H1 (cell line): ENCODE measurements around the gene MYH10. TPM values are rescaled to one million over a fixed set of nuclear protein-coding genes. Genes with fewer than 3 reads are reported as not detected.

Experiments used
- BCL11A ChIP-seq, 2 experiments: IDR thresholded peaks; one replicate each; pipeline ENCODE4 v1.6.1; 2011; ENCODE audit warnings: low read depth in 2 of 2, low read length in 2 of 2, mild to moderate bottlenecking in 2 of 2
- GABPA ChIP-seq: IDR thresholded peaks from 2 replicates; pipeline ENCODE4 v1.6.1; 2011; ENCODE audit warnings: mild to moderate bottlenecking, low read length, moderate library complexity, borderline replicate concordance; ENCODE audit not compliant: insufficient read depth
- JUND ChIP-seq: IDR thresholded peaks from 2 replicates; pipeline ENCODE4 v1.6.1; 2011; ENCODE audit warnings: mild to moderate bottlenecking, improper control_type of control experiment, low read length
- KDM5A ChIP-seq: fragments of 200-600 bp; IDR thresholded peaks from 2 replicates; pipeline ENCODE4 v1.7.1; 2012; ENCODE audit warnings: mild to moderate bottlenecking, low read length, inconsistent platforms, mixed read lengths
- RFX5 ChIP-seq: IDR thresholded peaks from 2 replicates; pipeline ENCODE4 v1.6.1; 2011; ENCODE audit warnings: low read depth, low read length, improper control_type of control experiment, borderline replicate concordance
- RXRA ChIP-seq: IDR thresholded peaks from 2 replicates; pipeline ENCODE4 v1.6.1; 2011; ENCODE audit warnings: low read depth, mild to moderate bottlenecking, low read length, moderate library complexity; ENCODE audit not compliant: insufficient read depth
- SIX5 ChIP-seq: IDR thresholded peaks from 2 replicates; pipeline ENCODE4 v1.6.1; 2011; ENCODE audit warnings: mild to moderate bottlenecking, low read depth, low read length
- polyA plus RNA-seq, 7 experiments: library from polyadenylated mRNA; depleted of rRNA in 3 of 7; stranded (reverse) in 5 of 7; unstranded in 2 of 7; fragments of >200 nt in 5 of 7; fragments of 200-250 nt in 2 of 7; gene quantifications; 1 replicate in 5 of 7; 2 replicates in 1 of 7; 4 replicates in 1 of 7; pipeline versions ENCODE4 v1.2.1 to v1.2.3, GENCODE V29; 2011 to 2013; ENCODE audit warnings: missing spikeins in 2 of 7, mixed read lengths in 2 of 7
- total RNA-seq: library from RNA; stranded (reverse); fragmentation: NEBNext Ultra II Directional; extraction: Animal tissue kit (Norgen Biotek cat#: 25700); gene quantifications from 2 replicates; pipeline ENCODE4 v1.2.1, GENCODE V29; 2021

Gene MYH10
- total and polyA plus RNA-seq, 2 of the 8 experiments (the other 6 are each of a cell fraction or from before 2014, with no cell fraction given) = 64.1 to 289 TPM

DNA sequence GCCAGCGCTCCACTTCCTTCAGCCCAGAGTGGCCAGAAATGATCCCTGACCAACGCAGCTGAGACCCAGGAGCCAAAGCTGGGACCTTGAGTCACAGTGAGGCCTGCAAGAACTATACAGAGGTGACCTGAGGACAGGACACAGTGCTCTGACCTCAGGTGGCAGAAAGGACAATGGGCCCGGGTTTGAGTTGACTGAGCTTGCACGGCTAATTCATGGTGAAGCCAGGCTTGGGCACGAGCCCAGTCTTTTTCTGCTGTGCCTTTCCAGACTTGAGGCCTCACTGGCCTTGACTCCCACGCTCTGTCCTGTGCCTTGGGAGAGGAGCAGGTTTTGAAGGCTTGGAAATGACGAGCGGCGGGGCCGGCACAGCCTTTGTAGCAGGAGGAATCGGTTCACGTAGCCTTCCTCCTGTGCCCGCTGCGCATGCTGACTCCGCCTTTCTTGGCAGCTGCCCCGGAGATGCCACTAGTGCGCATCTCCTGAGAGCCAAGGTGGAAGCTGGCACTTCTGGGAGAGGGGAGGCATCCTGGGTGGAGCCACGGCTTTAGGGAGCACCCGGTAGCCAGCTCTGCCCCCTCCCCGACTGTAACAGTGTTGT, 160.0 kb downstream of the MYH10 start (continued):
- no peak for TF ChIP-seq JUND
- no peak for TF ChIP-seq RFX5
- TF ChIP-seq GABPA = no peak
- no peak for TF ChIP-seq SIX5
- TF ChIP-seq RXRA = no peak
- TF ChIP-seq KDM5A = no peak
- no peak for TF ChIP-seq BCL11A (IDR thresholded peaks at IDR 0.05; ENCODE audit: low read depth in 2 of 2, low read length in 2 of 2)
